Hematopoietic multipotent progenitor cell treated with erythropoietin and hydrocortisone succinate and interleukin-3 and kit ligand, for 6 days (in vitro differentiated cells): Measurements from ENCODE around the gene SDF4.
"Not testable (repeated sequence)": the region's sequence is repeated elsewhere in the genome, so short reads cannot be mapped to it uniquely, and the experiment has no call there.

Experiments used
- DNase-seq: peaks from one replicate; pipeline ENCODE4 v3.0.0-alpha.2; 2015

SDF4 gene

GRCh38 chr1:1259540-1259939 lies 27.7 kb upstream of the SDF4 start:
- DNase-seq, result no peak

- no peak for DNase-seq
Observed at GRCh38 chr1:1259119-1259488, 27.3 kb upstream of the SDF4 start.

- DNase-seq, result no peak
Observed at GRCh38 chr1:1256956-1257871, 25.4 kb upstream of the SDF4 start.

- DNase-seq, result no peak
Observed at GRCh38 chr1:1255611-1256010, 23.8 kb upstream of the SDF4 start.

- DNase-seq, result no peak
Observed at GRCh38 chr1:1255078-1255477, 23.3 kb upstream of the SDF4 start.

GRCh38 chr1:1254667-1254998 lies 22.8 kb upstream of the SDF4 start:
- DNase-seq, result no peak

- no peak for DNase-seq
Observed at GRCh38 chr1:1253972-1254666, 22.3 kb upstream of the SDF4 start.

- no peak for DNase-seq
Observed at GRCh38 chr1:1253314-1253713, 21.5 kb upstream of the SDF4 start.

GRCh38 chr1:1250786-1251284 lies 19.0 kb upstream of the SDF4 start:
- no peak for DNase-seq

- DNase-seq, result not testable (repeated sequence)
Observed at GRCh38 chr1:1248009-1248913, 16.5 kb upstream of the SDF4 start.

- no peak for DNase-seq
Observed at GRCh38 chr1:1247341-1247913, 15.6 kb upstream of the SDF4 start.

GRCh38 chr1:1246577-1247340 lies 15.0 kb upstream of the SDF4 start, which contains the start of gene C1QTNF12:
Gene C1QTNF12 (minus strand): TSS chr1:1246722. CDS start chr1:1246690, 32 bp downstream.
- no peak for DNase-seq

- no peak for DNase-seq
Observed at GRCh38 chr1:1245817-1246576, 14.2 kb upstream of the SDF4 start.

GRCh38 chr1:1245178-1245816 lies 13.5 kb upstream of the SDF4 start:
- no peak for DNase-seq

- no peak for DNase-seq
Observed at GRCh38 chr1:1244192-1244811, 12.5 kb upstream of the SDF4 start.

GRCh38 chr1:1243807-1244191 lies 12.0 kb upstream of the SDF4 start:
- no peak for DNase-seq

GRCh38 chr1:1243266-1243660 lies 11.5 kb upstream of the SDF4 start:
- DNase-seq, result no peak

- DNase-seq, result no peak
Observed at GRCh38 chr1:1242461-1243265, 10.9 kb upstream of the SDF4 start.

- DNase-seq, result no peak
Observed at GRCh38 chr1:1241588-1242219, 9.9 kb upstream of the SDF4 start.
